Stromal cell of bone marrow (primary cell): ENCODE measurements around the gene VPS37D.
A peak's percentile ranks its signal among the peaks of the same experiment; 100 is the strongest.
"Not testable (repeated sequence)": the region's sequence is repeated elsewhere in the genome, so short reads cannot be mapped to it uniquely, and the experiment has no call there.

Experiments used
- DNase-seq: peaks from one replicate; pipeline ENCODE4 v3.0.0-alpha.2; 2012; ENCODE audit warnings: low read depth

Gene VPS37D

GRCh38 chr7:73706126-73707044, 38.8 kb downstream of the VPS37D start:
- no peak for DNase-seq

GRCh38 chr7:73707045-73707631, 39.5 kb downstream of the VPS37D start:
- DNase-seq, result no peak

GRCh38 chr7:73708961-73709549, 41.4 kb downstream of the VPS37D start:
- no peak for DNase-seq

DNA sequence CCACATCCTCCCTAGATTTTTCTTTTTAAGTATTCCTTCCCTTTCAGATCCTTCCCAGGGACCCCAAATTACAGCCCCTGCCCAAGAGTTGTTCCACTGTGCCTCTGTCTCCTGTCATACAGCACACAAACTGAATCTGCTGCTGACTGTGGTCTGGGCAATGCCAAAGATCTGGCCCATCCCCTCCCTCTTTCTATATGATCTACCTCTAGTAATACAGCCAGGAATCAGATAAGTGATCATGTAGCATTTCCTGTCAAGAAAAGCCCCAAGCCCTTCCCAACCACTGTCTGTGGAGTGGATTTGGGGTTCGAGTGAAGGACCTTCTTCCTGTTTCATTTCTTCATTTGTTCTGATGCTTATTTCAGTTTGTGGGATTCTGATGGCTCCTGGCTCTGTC, 45.1 kb downstream of the VPS37D start:
- no peak for DNase-seq

- DNase-seq, result not testable (repeated sequence)
Measured at GRCh38 chr7:73713319-73713718, 45.7 kb downstream of the VPS37D start.

DNA sequence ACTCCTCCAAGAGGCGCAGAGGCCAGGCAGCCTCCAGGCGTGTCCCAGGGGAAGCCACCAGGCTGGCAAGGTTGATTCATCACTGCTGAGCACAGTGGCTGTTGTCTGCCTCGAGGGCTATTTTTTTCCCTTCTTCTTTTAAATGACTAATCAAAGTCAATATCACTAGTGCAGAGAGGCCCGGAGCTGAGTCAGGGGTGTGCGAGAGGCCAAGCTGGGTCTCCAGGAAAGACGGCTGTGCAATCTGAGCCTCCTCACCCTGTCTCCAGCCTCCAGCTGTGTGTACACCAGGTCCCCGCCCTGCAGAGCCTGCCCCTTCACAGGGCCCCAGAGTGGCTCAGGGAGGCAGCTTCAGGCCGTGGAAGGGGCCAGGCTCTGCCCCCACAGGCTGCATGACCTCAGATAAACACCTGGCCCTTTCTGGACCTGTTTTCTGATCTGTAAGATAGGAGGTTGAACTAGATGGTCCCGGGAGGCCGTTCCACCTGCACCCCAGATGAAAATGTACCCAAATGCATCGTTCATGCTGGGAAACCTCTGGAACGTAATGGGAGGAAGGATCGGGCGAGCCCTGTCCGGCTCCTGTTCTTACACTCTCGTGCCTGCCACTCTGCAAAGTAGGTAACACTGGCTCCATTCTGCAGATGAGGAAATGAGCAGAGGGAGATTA, 48.2 kb downstream of the VPS37D start:
- DNase-seq, result peak; percentile 96

DNA sequence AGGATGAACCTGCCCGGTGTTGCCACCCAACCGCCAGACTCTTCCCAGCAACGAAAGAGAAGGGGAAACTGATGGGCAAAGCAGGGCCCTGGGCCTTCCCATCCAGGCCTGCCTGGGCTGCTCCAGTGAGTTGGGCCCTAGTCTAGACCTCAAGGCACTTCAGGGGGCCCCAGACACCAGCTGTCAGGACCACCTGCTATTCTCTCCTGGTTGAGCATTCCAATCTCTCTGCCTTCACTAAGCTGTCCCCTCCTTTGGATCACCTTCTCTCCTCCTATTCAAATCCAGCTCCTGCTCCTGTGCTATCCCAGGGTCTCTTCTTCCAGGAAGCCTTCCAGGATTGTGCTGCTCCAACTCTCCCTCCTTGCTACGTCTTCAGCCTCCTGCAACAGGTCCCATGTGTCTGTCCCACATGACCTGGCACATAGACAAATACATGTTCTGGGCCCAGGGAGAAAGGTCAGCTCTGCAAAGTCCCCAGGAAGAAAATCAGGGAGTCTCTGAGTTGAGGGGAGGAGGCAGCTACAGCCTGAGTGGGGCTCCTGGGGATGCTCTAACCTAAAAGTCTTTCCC, 48.8 kb downstream of the VPS37D start:
- DNase-seq, result no peak

DNA sequence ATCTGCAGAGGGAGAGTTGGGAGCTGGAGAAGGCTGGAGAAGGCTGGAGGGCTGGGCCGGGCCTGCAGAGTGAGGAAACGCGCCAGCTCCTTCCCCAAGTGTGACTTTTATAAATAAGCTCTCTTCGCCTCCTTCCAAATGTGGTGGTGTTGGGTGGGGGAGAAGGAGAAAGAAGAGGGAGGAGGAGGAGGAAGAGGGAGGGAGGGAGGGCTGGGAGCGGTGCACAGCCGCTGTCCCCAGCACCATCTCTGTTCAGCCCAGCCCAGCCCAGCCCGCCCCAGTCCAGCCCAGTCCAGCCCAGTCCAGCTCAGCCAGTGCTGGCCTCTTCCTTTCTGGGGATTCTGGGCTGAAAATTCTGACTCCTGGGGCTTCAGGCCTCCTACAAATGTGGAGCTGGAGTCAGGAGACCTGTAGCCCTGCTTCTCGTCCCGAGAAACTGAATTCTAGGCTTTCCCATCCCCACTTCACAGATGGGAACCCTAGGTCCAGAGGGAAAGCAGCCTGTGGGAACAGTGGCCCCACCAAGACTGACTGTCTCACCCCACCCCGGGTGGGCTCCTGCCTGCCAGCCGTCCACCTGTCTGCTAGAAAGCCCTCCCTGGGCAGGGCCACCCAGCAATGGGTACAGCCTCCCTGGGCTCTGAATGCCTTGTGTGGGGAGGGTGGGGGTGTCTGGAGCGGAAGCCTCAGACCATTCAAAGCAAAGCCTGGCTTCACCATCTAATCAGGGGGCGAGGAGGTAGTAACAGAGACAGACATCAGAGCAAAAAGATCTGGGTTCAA, 49.6 kb downstream of the VPS37D start:
- DNase-seq, result peak; percentile 45

DNA sequence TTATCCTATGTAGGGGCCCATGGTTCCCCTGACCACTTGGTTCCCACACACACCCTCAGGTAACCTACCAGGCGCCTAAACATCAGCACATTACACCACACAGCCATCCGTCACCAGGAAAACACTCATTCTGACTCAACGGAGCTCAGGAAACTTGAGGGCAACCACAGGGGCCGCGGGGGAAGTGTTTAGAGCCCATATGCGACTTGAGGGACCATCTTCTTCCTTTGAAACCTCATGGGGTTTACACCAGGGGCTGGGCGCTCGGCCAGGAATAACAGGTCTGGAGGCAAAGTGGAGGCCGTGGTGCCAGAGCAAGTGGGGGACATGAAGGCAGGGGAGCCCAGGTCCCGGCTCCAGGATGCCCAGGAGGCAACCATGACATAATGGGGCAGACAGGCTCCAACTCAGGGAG, 50.4 kb downstream of the VPS37D start:
- peak; percentile 85 for DNase-seq

- DNase-seq, result no peak
Measured at GRCh38 chr7:73718438-73718881, 50.8 kb downstream of the VPS37D start.

GRCh38 chr7:73718905-73719805, 51.5 kb downstream of the VPS37D start, which contains the start of gene STX1A:
Gene STX1A (minus strand): TSS chr7:73719669. CDS start chr7:73719631, 38 bp downstream.
- DNase-seq, result peak; percentile 46

DNA sequence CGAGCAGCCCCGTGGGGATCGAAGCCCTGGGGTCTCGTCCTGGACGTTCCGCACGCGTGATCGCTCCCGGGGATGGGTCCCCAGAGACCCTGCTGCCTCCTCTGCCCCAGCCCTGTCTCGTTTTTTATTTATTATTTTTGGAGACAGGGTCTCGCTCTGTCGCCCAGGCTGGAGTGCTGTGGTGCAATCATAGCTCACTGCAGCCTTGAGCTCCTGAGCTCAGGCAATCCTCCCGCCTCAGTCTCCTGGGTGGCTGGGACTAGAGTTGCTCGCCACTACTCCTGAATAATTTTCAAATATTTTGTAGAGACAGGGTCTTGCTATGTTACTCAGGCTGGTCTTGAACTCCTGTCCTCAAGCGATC, 52.2 kb downstream of the VPS37D start:
- DNase-seq, result no peak

- DNase-seq, result not testable (repeated sequence)
Measured at GRCh38 chr7:73720443-73720842, 52.8 kb downstream of the VPS37D start.

DNA sequence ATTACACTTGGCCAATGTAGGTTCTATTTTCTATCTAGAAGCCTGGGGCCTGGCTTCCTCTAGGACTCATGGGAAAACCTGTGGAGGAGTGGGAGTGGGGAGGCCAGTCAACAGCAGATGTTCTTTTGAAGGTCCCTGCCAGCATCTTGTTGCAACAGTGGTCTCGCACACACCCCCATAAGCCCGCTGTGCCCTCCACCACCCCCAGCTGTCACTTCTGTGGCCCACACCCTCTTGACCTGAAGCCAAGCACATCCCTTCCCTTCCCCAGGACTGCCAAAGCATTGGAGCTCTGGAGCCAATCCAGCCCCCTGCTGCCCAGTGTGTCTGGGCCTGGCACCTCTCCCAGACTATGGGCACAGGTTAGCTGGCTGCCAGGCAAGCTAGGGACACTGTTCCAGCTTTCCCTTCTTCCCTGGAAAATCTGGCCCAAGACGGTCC, 53.8 kb downstream of the VPS37D start:
- no peak for DNase-seq
